CD4-positive, alpha-beta T cell treated with Interleukin-17A for 4 hours (primary cell): ENCODE results near the gene GOLGA8N.
"Not testable (repeated sequence)": the region's sequence is repeated elsewhere in the genome, so short reads cannot be mapped to it uniquely, and the experiment has no call there.

Experiments used
- DNase-seq: peaks from one replicate; pipeline ENCODE4 v3.0.0-alpha.2; 2020; ENCODE audit warnings: mixed read lengths

GOLGA8N gene

GRCh38 chr15:32593151-32593550 lies at the start of gene GOLGA8N:
Gene GOLGA8N (plus strand): TSS chr15:32593456.
- not testable (repeated sequence) for DNase-seq

- DNase-seq = not testable (repeated sequence)
Observed at GRCh38 chr15:32543456-32543855, 49.8 kb upstream of the GOLGA8N start.

- DNase-seq = not testable (repeated sequence)
Observed at GRCh38 chr15:32545129-32545528, 48.1 kb upstream of the GOLGA8N start.

GRCh38 chr15:32554587-32554986 lies 38.7 kb upstream of the GOLGA8N start:
- DNase-seq = not testable (repeated sequence)

GRCh38 chr15:32562198-32562597 lies 31.1 kb upstream of the GOLGA8N start:
- DNase-seq = not testable (repeated sequence)

- not testable (repeated sequence) for DNase-seq
Observed at GRCh38 chr15:32568988-32569387, 24.3 kb upstream of the GOLGA8N start.

- not testable (repeated sequence) for DNase-seq
Observed at GRCh38 chr15:32578482-32578881, 14.8 kb upstream of the GOLGA8N start.

GRCh38 chr15:32585844-32586243 lies 7.4 kb upstream of the GOLGA8N start:
- not testable (repeated sequence) for DNase-seq

- not testable (repeated sequence) for DNase-seq
Observed at GRCh38 chr15:32609518-32609917, 16.3 kb downstream of the GOLGA8N start.

- DNase-seq = peak; percentile 9
Observed at GRCh38 chr15:32610719-32611118, 17.5 kb downstream of the GOLGA8N start.

- DNase-seq = not testable (repeated sequence)
Observed at GRCh38 chr15:32614712-32615050, 21.4 kb downstream of the GOLGA8N start.

- peak; percentile 82 for DNase-seq
Observed at GRCh38 chr15:32615051-32615870, 22.0 kb downstream of the GOLGA8N start, which contains the start of gene ARHGAP11A. Gene ARHGAP11A (plus strand): TSS chr15:32615504. CDS start chr15:32616212, 708 bp downstream.

- DNase-seq = not testable (repeated sequence)
Observed at GRCh38 chr15:32615871-32616426, 22.7 kb downstream of the GOLGA8N start.

GRCh38 chr15:32636410-32636809 lies 43.2 kb downstream of the GOLGA8N start:
- no peak for DNase-seq

GRCh38 chr15:32636908-32637567 lies 43.8 kb downstream of the GOLGA8N start:
- no peak for DNase-seq

GRCh38 chr15:32637704-32638103 lies 44.4 kb downstream of the GOLGA8N start:
- DNase-seq = no peak

GRCh38 chr15:32641517-32642059 lies 48.3 kb downstream of the GOLGA8N start, which contains the start of gene SCG5:
Gene SCG5 (plus strand): TSS chr15:32641710. CDS start chr15:32643593, 1,883 bp downstream.
- no peak for DNase-seq

GRCh38 chr15:32642667-32643435 lies 49.6 kb downstream of the GOLGA8N start:
- DNase-seq = no peak

- no peak for DNase-seq
Observed at GRCh38 chr15:32643907-32644445, 50.7 kb downstream of the GOLGA8N start.

- DNase-seq = no peak
Observed at GRCh38 chr15:32646291-32646690, 53.0 kb downstream of the GOLGA8N start.

- no peak for DNase-seq
Observed at GRCh38 chr15:32649342-32649741, 56.1 kb downstream of the GOLGA8N start.

- peak; percentile 50 for DNase-seq
Observed at GRCh38 chr15:32651229-32651837, 58.1 kb downstream of the GOLGA8N start.
